PFSK-1 (cell line): ENCODE data around the gene JADE2.

Experiments used
- FOXP2 ChIP-seq: optimal IDR thresholded peaks from 2 replicates; pipeline ENCODE3; 2011; ENCODE audit warnings: borderline replicate concordance, control low read depth, inconsistent platforms; ENCODE audit not compliant: insufficient read depth; ENCODE audit errors: extremely low read length, extremely low read depth
- POLR2AphosphoS5 ChIP-seq: IDR thresholded peaks from 2 replicates; pipeline ENCODE4 v1.6.1; 2012; ENCODE audit warnings: low read depth, mild to moderate bottlenecking, control low read depth, low read length, moderate library complexity
- SIN3A ChIP-seq: IDR thresholded peaks from 2 replicates; pipeline ENCODE4 v1.6.1; 2012; ENCODE audit warnings: mild to moderate bottlenecking, low read length, moderate library complexity, borderline replicate concordance; ENCODE audit not compliant: insufficient read depth
- TAF1 ChIP-seq: IDR thresholded peaks from 2 replicates; pipeline ENCODE4 v1.6.1; 2012; ENCODE audit warnings: low read length, control low read depth, borderline replicate concordance; ENCODE audit not compliant: insufficient read depth
- TF ChIP-seq, protein P1 (sequence below), 2 experiments: IDR thresholded peaks; 2 replicates each; pipeline versions ENCODE4 v1.6.1 to v1.8.0; 2011 to 2012; ENCODE audit warnings: low read depth in 2 of 2, low read length in 2 of 2, control low read depth in 1 of 2, inconsistent platforms in 1 of 2, mild to moderate bottlenecking in 1 of 2, moderate library complexity in 1 of 2; ENCODE audit not compliant: insufficient read depth in 1 of 2

Gene JADE2

DNA sequence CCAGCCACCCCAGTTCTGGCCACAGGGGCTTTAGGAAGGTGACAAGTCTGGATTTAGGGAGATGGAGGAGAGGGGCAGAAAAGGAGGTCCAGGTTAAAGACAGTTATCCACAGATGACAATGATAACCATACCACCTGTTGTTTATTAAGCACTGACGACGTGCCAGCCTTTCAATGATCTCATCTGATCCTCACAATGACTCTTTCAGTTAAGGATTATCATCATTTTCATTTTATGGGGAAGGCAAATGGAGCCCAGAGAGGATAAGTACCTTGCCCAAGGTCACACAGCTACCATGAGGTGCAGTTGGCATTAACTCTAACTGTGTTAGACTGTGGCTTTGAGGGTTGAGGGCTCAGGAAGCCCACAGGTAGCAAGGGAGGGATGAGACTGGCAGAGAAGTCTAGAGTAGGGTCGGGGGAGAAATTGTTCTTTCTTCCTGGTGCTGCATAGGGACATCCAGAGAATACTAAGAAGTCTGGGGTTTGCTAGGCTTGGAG, 21.5 kb upstream of the JADE2 start:
- TF ChIP-seq POLR2AphosphoS5 (no peak), FOXP2 (no peak), TAF1 (no peak), SIN3A (no peak)
- TF ChIP-seq, protein P1, sequence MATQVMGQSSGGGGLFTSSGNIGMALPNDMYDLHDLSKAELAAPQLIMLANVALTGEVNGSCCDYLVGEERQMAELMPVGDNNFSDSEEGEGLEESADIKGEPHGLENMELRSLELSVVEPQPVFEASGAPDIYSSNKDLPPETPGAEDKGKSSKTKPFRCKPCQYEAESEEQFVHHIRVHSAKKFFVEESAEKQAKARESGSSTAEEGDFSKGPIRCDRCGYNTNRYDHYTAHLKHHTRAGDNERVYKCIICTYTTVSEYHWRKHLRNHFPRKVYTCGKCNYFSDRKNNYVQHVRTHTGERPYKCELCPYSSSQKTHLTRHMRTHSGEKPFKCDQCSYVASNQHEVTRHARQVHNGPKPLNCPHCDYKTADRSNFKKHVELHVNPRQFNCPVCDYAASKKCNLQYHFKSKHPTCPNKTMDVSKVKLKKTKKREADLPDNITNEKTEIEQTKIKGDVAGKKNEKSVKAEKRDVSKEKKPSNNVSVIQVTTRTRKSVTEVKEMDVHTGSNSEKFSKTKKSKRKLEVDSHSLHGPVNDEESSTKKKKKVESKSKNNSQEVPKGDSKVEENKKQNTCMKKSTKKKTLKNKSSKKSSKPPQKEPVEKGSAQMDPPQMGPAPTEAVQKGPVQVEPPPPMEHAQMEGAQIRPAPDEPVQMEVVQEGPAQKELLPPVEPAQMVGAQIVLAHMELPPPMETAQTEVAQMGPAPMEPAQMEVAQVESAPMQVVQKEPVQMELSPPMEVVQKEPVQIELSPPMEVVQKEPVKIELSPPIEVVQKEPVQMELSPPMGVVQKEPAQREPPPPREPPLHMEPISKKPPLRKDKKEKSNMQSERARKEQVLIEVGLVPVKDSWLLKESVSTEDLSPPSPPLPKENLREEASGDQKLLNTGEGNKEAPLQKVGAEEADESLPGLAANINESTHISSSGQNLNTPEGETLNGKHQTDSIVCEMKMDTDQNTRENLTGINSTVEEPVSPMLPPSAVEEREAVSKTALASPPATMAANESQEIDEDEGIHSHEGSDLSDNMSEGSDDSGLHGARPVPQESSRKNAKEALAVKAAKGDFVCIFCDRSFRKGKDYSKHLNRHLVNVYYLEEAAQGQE (IDR thresholded peaks at IDR 0.05; ENCODE audit: insufficient read depth in 1 of 2, low read depth in 2 of 2, low read length in 2 of 2) = no peak

DNA sequence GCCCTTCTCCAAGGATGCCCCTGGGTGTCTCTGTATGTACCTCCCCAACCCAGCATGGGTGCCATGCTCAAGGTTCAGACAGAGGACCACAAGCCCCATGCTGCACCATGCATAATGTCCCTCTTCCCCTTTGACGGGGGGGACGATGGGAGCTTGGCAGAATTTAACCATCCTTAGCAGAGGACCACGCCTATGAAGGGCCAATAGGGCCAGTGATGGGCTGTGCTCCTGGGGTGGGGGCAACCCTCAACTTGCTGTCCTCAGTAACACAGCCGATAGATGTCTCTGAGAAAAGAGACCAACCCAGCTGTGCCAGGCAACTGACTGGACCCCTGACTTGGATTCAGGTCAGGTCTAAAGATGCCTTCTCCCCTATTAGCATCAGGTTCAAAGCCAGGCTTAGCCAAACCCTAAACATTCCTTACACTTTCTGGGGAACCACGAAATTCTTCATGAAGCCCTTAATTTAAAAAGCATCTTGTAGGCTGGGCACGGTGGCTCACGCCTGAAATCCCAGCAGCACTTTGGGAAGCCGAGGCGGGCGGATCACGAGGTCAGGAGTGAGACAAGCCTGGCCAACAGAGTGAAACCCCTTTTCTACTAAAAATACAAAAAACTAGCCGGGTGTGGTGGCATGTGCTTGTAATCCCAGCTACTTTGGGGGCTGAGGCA, 20.7 kb upstream of the JADE2 start:
- TF ChIP-seq POLR2AphosphoS5 (no peak), SIN3A (no peak), FOXP2 (no peak), TAF1 (no peak)
- TF ChIP-seq, protein P1 (IDR thresholded peaks at IDR 0.05; ENCODE audit: insufficient read depth in 1 of 2, low read depth in 2 of 2, low read length in 2 of 2) = no peak

DNA sequence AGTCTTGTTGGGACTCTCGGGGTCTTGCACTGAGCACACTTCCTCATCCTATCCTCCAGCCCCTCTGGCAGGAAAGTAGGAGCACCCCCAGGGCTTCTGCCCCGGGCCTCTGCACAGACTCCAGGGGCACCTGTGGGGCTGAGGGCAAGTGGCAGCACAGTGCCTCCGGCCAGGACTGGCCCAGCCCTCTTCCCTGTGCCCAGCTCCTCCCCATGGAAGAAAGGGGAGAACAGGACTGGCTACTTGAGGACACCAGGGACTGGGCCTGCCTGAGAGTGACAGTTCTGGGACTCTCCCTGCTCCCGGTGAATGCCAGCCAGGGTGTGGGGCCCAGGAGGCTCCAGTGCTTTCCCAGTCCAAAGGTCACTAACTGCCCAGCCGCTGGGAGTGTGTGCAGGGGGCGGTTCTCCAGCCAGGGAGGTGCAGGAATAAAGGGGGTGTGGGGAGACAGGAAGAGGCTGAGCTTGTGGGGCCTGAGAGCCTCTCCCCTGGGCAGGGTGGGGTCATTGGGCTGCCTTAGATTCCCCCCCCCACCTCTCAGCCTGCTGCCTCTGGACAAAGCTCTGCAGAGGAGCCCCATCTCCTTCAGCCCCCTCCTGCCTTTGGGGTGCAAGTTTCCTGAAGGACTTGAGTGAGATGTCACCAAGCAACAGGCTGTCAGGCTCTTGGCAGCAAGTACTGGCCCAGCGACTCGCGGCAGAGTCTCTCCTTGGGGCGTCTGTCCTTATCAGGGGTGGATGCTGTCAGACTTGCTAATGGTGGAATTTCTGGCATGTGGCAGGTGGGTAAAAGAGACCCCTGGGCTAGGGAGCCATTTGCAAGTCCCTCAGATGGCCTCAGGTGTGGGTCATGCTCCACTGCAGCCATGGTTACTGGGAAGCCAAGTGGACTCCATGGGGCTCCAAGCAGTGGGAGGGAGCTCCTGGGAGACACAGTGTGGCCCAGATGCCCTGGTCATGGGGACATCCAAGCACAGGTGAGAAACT, 19.1 kb upstream of the JADE2 start:
- TF ChIP-seq POLR2AphosphoS5 = no peak
- no peak for TF ChIP-seq SIN3A
- TF ChIP-seq TAF1 = no peak
- no peak for TF ChIP-seq FOXP2
- TF ChIP-seq, protein P1 (IDR thresholded peaks at IDR 0.05; ENCODE audit: insufficient read depth in 1 of 2, low read depth in 2 of 2, low read length in 2 of 2) = no peak

DNA sequence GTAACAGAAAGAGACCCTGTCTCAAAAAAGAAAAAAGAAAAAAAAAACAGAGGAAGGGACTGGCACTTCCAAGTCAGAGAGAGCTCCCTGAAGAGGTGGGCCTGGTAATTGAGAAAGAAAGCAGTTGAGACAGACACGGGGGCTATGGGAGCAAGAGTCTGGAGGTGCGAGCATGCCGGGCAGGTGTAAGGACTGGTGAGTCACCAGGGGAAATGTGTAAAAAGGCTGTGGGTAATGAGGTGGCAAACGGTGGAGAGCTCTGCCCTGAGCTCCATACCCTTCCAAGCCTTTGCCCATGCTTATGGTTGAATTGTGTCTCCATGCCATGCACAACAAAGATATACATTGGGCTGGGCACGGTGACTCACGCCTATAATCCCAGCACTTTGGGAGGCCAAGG, 18.0 kb upstream of the JADE2 start:
- TF ChIP-seq TAF1 (no peak), POLR2AphosphoS5 (no peak), SIN3A (no peak), FOXP2 (no peak)
- TF ChIP-seq, protein P1 (IDR thresholded peaks at IDR 0.05; ENCODE audit: insufficient read depth in 1 of 2, low read depth in 2 of 2, low read length in 2 of 2) = no peak
